Activated T-helper 1 cell treated with anti-CD3 and anti-CD28 coated beads, Interleukin-12 subunit alpha, Interleukin-12 subunit beta, Interleukin-2, Interleukin-4 antibody, amounts not matched to agents 30 ng/mL and 10 ng/mL and 1 ng/mL, durations not matched to agents 14 hours and 24 hours and 36 hours (primary cell): Measurements from ENCODE around the gene ARMH3. TPM values are rescaled to one million over a fixed set of nuclear protein-coding genes. Genes with fewer than 3 reads are reported as not detected.

Experiments
- DNase-seq: peaks from one replicate; pipeline ENCODE4 v3.0.0; 2021; ENCODE audit warnings: low spot score
- H3K27ac Mint-ChIP-seq: one replicate; pipeline ENCODE4 v1.8.0; 2021; ENCODE audit warnings: mild to moderate bottlenecking, mixed read lengths
- H3K27me3 Mint-ChIP-seq: one replicate; pipeline ENCODE4 v1.8.0; 2022; ENCODE audit warnings: mild to moderate bottlenecking, moderate library complexity, mixed read lengths; ENCODE audit not compliant: insufficient read depth
- H3K36me3 Mint-ChIP-seq: one replicate; pipeline ENCODE4 v1.8.0; 2021; ENCODE audit warnings: low read depth, mixed read lengths
- H3K4me1 Mint-ChIP-seq: one replicate; pipeline ENCODE4 v1.8.0; 2021; ENCODE audit warnings: low read depth, mixed read lengths
- H3K4me3 Mint-ChIP-seq: one replicate; pipeline ENCODE4 v1.8.0; 2021; ENCODE audit warnings: mild to moderate bottlenecking, moderate library complexity, mixed read lengths
- H3K9me3 Mint-ChIP-seq: one replicate; pipeline ENCODE4 v1.8.0; 2021; ENCODE audit warnings: mixed read lengths
- intact Hi-C: fragments of 100-400 bp; cut with micrococcal nuclease; formaldehyde crosslinking; loops from one replicate; pipeline ENCODE4 v1.15.1; 2024
- total RNA-seq: library from RNA; stranded (reverse); gene quantifications from 2 replicates; pipeline ENCODE4 v1.2.3, GENCODE V29; 2022

The ARMH3 gene
- total RNA-seq, 1 donor from 2014 or later = 21.5 TPM

GRCh38 chr10:101967119-101967518 lies 88.9 kb downstream of the ARMH3 start:
- no peak for DNase-seq
- Mint-ChIP-seq H3K4me1 (peaks cover 24% of the 10 kb centered on the region), H3K27ac (no peak overlapping the region), H3K9me3 (no peaks in the 10 kb centered on the region), H3K4me3 (no peak overlapping the region), H3K36me3 (peaks cover 26% of the 10 kb centered on the region), H3K27me3 (no peaks in the 10 kb centered on the region)
- intact Hi-C loops = no loop called here

DNA sequence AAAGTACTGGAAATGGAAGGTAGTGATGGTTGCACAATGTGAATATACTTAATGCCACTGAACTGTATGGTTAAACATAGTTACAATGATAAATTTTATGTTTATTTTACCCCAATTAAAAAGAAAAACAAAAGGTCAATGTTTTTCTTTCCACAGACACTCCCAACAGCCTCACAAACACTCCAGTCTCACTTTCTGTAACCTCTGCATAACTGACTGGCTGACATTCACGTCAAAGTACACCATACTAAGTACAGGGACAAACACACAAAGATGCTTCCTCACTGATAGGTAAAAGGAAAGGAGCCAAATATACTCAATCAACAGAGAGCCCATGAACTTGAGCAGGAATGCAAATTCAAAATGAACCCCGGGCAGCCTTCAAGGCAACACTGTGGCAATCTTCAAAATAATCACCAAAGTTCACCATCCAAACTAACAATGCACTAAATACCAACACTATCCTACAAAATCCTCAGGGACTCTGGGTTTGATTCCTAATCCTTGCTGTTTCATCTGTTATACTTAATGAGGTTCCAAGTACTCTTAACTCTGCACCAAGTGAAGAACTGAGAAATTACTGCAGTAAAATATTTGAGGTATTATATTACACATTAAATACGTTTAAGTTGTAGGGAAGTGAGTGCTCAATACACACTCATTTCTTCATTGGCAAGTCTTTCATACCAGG lies 90.8 kb downstream of the ARMH3 start:
- Mint-ChIP-seq H3K4me3 (no peak overlapping the region), H3K27ac (no peak overlapping the region), H3K9me3 (no peaks in the 10 kb centered on the region), H3K27me3 (no peaks in the 10 kb centered on the region), H3K4me1 (peaks cover 23% of the 10 kb centered on the region), H3K36me3 (peaks cover 21% of the 10 kb centered on the region)
- intact Hi-C loops = no loop called here
- DNase-seq = no peak

GRCh38 chr10:101961591-101962498 lies 94.1 kb downstream of the ARMH3 start:
- Mint-ChIP-seq H3K27me3 (no peaks in the 10 kb centered on the region), H3K4me1 (no peaks in the 10 kb centered on the region), H3K9me3 (no peaks in the 10 kb centered on the region), H3K36me3 (peaks cover 14% of the 10 kb centered on the region), H3K4me3 (no peak overlapping the region), H3K27ac (no peak overlapping the region)
- no peak for DNase-seq
- intact Hi-C loops = no loop called here

GRCh38 chr10:101960879-101961395 lies 95.0 kb downstream of the ARMH3 start:
- Mint-ChIP-seq H3K27me3 (no peaks in the 10 kb centered on the region), H3K9me3 (no peaks in the 10 kb centered on the region)
- intact Hi-C loops = no loop called here

GRCh38 chr10:101959346-101959916 lies 96.5 kb downstream of the ARMH3 start:
- no peaks in the 10 kb centered on the region for H3K27me3 Mint-ChIP-seq
- H3K4me3 Mint-ChIP-seq = no peak overlapping the region
- no peak for DNase-seq
- intact Hi-C loops = no loop called here
- H3K27ac Mint-ChIP-seq = no peak overlapping the region
- no peaks in the 10 kb centered on the region for H3K9me3 Mint-ChIP-seq
- no peaks in the 10 kb centered on the region for H3K4me1 Mint-ChIP-seq
- H3K36me3 Mint-ChIP-seq = peaks cover 19% of the 10 kb centered on the region

More at GRCh38 chr10:101960879-101961395, 95.0 kb downstream of the ARMH3 start:
- no peak overlapping the region for H3K4me3 Mint-ChIP-seq
- DNase-seq = no peak
- H3K27ac Mint-ChIP-seq = no peak overlapping the region
- H3K4me1 Mint-ChIP-seq = no peaks in the 10 kb centered on the region
- H3K36me3 Mint-ChIP-seq = peaks cover 15% of the 10 kb centered on the region

DNA sequence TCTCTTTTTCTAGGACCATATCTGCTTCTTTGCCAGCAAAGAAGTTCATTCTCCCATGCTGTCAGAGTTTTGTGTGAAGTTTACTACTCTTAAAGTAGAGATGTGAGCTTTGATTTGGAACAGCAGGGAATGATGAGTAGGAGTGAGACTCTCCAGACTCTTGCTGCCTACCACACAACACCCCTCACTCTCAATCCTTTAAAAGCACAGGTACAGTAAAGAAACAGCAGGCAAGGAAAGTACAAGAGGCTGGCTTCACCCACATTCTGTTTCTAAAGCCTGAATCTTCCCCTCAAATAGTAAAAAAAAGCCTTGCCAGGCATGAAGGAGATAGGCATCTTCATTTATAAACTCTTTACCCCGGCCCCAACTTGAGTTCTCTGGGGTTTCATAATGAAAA lies 97.3 kb downstream of the ARMH3 start:
- Mint-ChIP-seq H3K9me3 (no peaks in the 10 kb centered on the region), H3K27me3 (no peaks in the 10 kb centered on the region), H3K4me3 (no peak overlapping the region), H3K4me1 (no peaks in the 10 kb centered on the region), H3K36me3 (peaks cover 24% of the 10 kb centered on the region), H3K27ac (no peak overlapping the region)
- DNase-seq = no peak
- intact Hi-C loops = no loop called here

DNA sequence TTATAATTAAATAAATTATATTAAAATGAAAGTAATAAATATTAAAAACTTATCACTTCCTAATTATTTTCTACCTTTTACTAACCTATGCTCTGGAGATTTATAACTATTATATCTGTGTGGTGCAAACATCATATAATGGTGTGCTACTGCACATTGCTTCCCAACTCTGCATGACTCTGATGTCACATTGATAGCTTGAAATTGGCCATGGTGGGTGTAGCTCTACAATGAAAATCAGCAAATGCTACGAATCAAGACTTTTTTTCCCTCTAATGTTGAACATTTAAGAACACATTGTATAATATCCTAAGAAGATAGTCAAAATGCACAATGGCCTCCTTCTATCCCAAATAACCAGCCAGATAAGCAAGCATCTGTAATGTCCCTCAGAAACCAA lies 99.1 kb downstream of the ARMH3 start:
- Mint-ChIP-seq H3K4me1 (no peaks in the 10 kb centered on the region), H3K36me3 (peaks cover 36% of the 10 kb centered on the region), H3K27me3 (no peaks in the 10 kb centered on the region), H3K27ac (no peak overlapping the region), H3K9me3 (no peaks in the 10 kb centered on the region), H3K4me3 (no peak overlapping the region)
- no peak for DNase-seq
- intact Hi-C loops = no loop called here

- Mint-ChIP-seq H3K36me3 (peaks cover 35% of the 10 kb centered on the region), H3K27ac (no peak overlapping the region), H3K27me3 (no peaks in the 10 kb centered on the region), H3K9me3 (no peaks in the 10 kb centered on the region), H3K4me1 (no peaks in the 10 kb centered on the region), H3K4me3 (no peak overlapping the region)
- no peak for DNase-seq
- intact Hi-C loops = no loop called here
These were observed 99.9 kb downstream of the ARMH3 start for GRCh38 chr10:101956117-101956516.

DNA sequence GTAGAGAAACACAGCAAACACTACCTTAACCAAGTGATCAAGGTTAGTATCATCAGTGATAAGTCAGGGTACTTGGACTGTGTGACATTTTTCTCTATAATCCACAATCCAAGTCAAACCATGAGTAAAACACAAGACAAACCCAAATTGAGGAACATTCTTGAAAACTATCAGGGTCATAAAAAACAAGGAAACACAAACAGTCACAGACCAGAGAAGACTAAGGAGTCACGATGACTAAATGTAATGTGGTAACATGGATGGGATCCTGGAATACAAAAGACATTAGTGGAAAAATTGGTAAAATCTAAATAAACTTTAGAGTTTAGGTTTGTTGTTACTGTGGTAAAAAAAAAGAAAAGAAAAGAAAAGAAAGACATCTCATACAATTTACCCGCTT lies 103.8 kb downstream of the ARMH3 start:
- DNase-seq = no peak
- H3K9me3 Mint-ChIP-seq = peaks cover 10% of the 10 kb centered on the region
- H3K36me3 Mint-ChIP-seq = peaks cover 49% of the 10 kb centered on the region
- H3K27ac Mint-ChIP-seq = no peak overlapping the region
- intact Hi-C loops = no loop called here
- no peak overlapping the region for H3K4me3 Mint-ChIP-seq
- no peaks in the 10 kb centered on the region for H3K27me3 Mint-ChIP-seq
- no peaks in the 10 kb centered on the region for H3K4me1 Mint-ChIP-seq

GRCh38 chr10:101950213-101950612 lies 105.8 kb downstream of the ARMH3 start:
- H3K27ac Mint-ChIP-seq = no peak overlapping the region
- H3K27me3 Mint-ChIP-seq = no peaks in the 10 kb centered on the region
- H3K36me3 Mint-ChIP-seq = peaks cover 40% of the 10 kb centered on the region
- peaks cover 10% of the 10 kb centered on the region for H3K9me3 Mint-ChIP-seq
- no peak for DNase-seq
- no peaks in the 10 kb centered on the region for H3K4me1 Mint-ChIP-seq
- no peak overlapping the region for H3K4me3 Mint-ChIP-seq
- intact Hi-C loops = no loop called here

DNA sequence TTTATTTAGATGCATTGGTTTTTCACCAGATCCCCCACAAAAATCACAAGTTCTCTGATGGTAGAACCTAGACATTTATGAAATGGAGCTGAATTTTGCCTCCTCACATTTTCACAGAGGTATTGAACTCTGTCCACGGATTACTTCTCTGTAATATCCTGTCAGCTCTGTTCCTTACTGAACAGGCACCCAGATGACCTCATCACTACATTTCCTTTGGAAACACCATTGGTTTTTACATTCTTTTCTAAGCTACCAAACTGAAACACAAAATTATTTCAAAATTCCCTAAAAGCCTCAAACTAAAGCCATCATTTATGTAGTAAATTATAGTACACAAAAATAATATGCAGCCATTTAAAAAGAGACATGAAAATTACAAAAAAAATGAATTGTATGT lies 114.1 kb downstream of the ARMH3 start:
- DNase-seq = no peak
- no peaks in the 10 kb centered on the region for H3K27me3 Mint-ChIP-seq
- H3K4me1 Mint-ChIP-seq = peaks cover 4% of the 10 kb centered on the region
- H3K4me3 Mint-ChIP-seq = no peak overlapping the region
- intact Hi-C loops = no loop called here
- no peak overlapping the region for H3K27ac Mint-ChIP-seq
- peaks cover 19% of the 10 kb centered on the region for H3K36me3 Mint-ChIP-seq
- H3K9me3 Mint-ChIP-seq = no peaks in the 10 kb centered on the region

DNA sequence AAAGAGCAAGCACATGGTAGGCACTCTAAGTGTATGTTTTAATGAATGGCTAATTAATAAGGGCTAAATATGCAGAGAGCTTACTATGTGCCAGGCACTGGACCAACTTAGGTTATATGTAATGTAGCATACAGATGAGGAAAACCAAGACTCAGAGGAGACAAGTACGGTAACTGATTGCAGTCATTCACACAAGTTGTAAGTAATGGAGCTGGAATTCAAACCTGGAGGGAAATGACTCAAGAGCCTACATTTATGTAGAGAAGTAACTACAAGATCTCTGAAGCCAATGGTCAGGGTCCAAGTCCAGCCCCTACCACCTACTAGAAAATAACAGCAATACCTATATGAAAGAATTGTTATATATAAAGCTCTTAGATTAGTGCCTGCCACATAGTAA lies 115.1 kb downstream of the ARMH3 start:
- Mint-ChIP-seq H3K27ac (no peak overlapping the region), H3K4me1 (peaks cover 4% of the 10 kb centered on the region), H3K4me3 (no peak overlapping the region), H3K9me3 (no peaks in the 10 kb centered on the region), H3K36me3 (peaks cover 17% of the 10 kb centered on the region), H3K27me3 (no peaks in the 10 kb centered on the region)
- intact Hi-C loops = no loop called here
- no peak for DNase-seq

GRCh38 chr10:101939729-101940128 lies 116.2 kb downstream of the ARMH3 start:
- intact Hi-C loops = no loop called here
- no peak for DNase-seq
- Mint-ChIP-seq H3K4me1 (peaks cover 4% of the 10 kb centered on the region), H3K27me3 (no peaks in the 10 kb centered on the region), H3K27ac (no peak overlapping the region), H3K36me3 (peaks cover 17% of the 10 kb centered on the region), H3K4me3 (no peak overlapping the region), H3K9me3 (no peaks in the 10 kb centered on the region)
